Adrenal gland (tissue), 12 donors: ENCODE measurements around the gene SCAPER. TPM values are rescaled to one million over a fixed set of nuclear protein-coding genes. Genes with fewer than 3 reads are reported as not detected.

ENCODE experiments used
- DNase-seq, 7 donors: peaks; one replicate each; pipeline ENCODE4 v3.0.0-alpha.2; 2019 to 2020
- H3K27ac ChIP-seq, 5 donors: fragments of 200-600 bp; sonication (generic) in 4 of 5; 1 replicate in 3 of 5; 2 replicates in 2 of 5; pipeline versions ENCODE4 v1.5.1 to v1.8.0; 2016 to 2020; ENCODE audit warnings: mild to moderate bottlenecking in 1 of 5
- H3K27me3 ChIP-seq: fragments of 200-600 bp; 2 replicates; pipeline ENCODE4 v1.8.0; 2021
- H3K36me3 ChIP-seq, 2 donors: fragments of 200-600 bp; replicated peaks in 1 of 2; 1 replicate in 1 of 2; 2 replicates in 1 of 2; pipeline versions ENCODE4 v1.5.1 to v1.8.0; 2018 to 2022
- H3K4me1 ChIP-seq, 2 donors: fragments of 200-600 bp; replicated peaks in 1 of 2; 1 replicate in 1 of 2; 2 replicates in 1 of 2; pipeline versions ENCODE4 v1.5.1 to v1.8.0; 2018 to 2021
- H3K4me3 ChIP-seq, 4 donors: fragments of 200-600 bp; sonication (generic) in 3 of 4; one replicate each; pipeline ENCODE4 v1.5.1; 2016 to 2018
- H3K9me3 ChIP-seq, 3 donors: fragments of 200-600 bp; sonication (generic) in 1 of 3; replicated peaks in 1 of 3; 1 replicate in 2 of 3; 2 replicates in 1 of 3; pipeline versions ENCODE4 v1.5.1 to v1.8.0; 2016 to 2021
- CTCF ChIP-seq, 6 experiments: fragments of 450-650 bp in 4 of 6; fragments of 200-600 bp in 2 of 6; sonication (generic) in 1 of 6; IDR thresholded peaks; 1 replicate in 5 of 6; 2 replicates in 1 of 6; pipeline versions ENCODE4 v1.5.1 to v1.8.0; 2016 to 2021; ENCODE audit warnings: antibody characterized with exemption in 6 of 6, mild to moderate bottlenecking in 2 of 6, moderate library complexity in 1 of 6
- POLR2A ChIP-seq, 2 donors: fragments of 450-650 bp; IDR thresholded peaks; one replicate each; pipeline ENCODE4 v1.6.1; 2017; ENCODE audit warnings: antibody characterized with exemption in 2 of 2, mild to moderate bottlenecking in 2 of 2, moderate library complexity in 1 of 2
- WGBS, 4 donors: extraction: QIAGEN DNeasy Blood & Tissue Kit in 2 of 4; methylation state at CpG; one replicate each; pipeline versions ENCODE4 v1.1.5 to v1.1.7; 2013 to 2017; 5-methylcytosine and 5-hydroxymethylcytosine counted together
- intact Hi-C, 2 donors: fragments of 100-400 bp; cut with DNase I; formaldehyde crosslinking; loops; one replicate each; pipeline versions ENCODE4 v1.14.1 to v1.15.0; 2022 to 2023
- polyA plus RNA-seq, 3 donors: library from polyadenylated mRNA; stranded (reverse); fragments of 200-250 nt in 2 of 3; fragments of 350-450 nt in 1 of 3; fragmentation: Illumina TruSeq in 1 of 3; extraction: RNeasy Lipid Tissue Mini Kit (QIAGEN cat#74804) in 1 of 3; gene quantifications; one replicate each; pipeline ENCODE4 v1.2.3, GENCODE V29; 2013 to 2014
- total RNA-seq, 9 donors: library from RNA; depleted of rRNA in 4 of 9; stranded (reverse); fragments of >200 nt in 4 of 9; fragments of 120-200 nt in 1 of 9; fragmentation: NEBNext Ultra II Directional in 1 of 9; extraction: Animal tissue kit (Norgen Biotek cat#: 25700) in 1 of 9; gene quantifications; one replicate each; pipeline versions ENCODE4 v1.1.0 to v1.2.4, GENCODE V29; 2013 to 2023
- donor health status: healthy with polysubstance abuse.
- donor health status: Bipolar disorder and iron deficiency.
- donor health status: DM: yes; HTN: yes; CAD: no.
- donor health status: DM: no; HTN: no; CAD: no.
- donor health status: DM: no; HTN: no; CAD: no.
- donor health status: DM: yes; HTN: yes; CAD: no.

Gene SCAPER
- total and polyA plus RNA-seq, 12 donors: 3.9 to 95.3 (median 24.1) TPM

DNA sequence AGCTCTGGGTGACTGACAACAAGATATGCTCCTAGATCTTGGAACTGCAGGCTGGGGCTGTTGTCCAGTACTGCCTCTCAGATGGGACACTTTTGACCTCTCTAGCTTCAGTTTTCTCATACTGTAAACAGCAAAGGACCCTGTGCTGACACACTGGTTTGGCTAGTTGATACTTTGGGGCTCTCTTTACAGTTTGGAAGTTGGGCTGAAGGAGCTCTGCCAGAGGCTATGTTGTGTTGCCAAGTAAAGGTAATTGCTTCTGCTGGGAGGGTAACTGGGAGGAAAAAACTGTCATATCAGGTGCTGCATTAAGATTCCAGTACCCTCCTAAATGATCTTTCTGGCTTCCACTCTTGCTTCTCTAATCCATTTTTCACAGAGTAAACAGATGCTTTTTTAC is 514.6 kb downstream of the SCAPER start:
- H3K9me3 ChIP-seq: no peaks in the 10 kb centered on the region
- no peaks in the 10 kb centered on the region for H3K4me1 ChIP-seq
- no peaks in the 10 kb centered on the region for H3K36me3 ChIP-seq
- H3K4me3 ChIP-seq: no peak overlapping the region
- TF ChIP-seq CTCF (IDR thresholded peaks at IDR 0.05) (no peak), POLR2A (IDR thresholded peaks at IDR 0.05) (no peak)
- no peak for DNase-seq
- intact Hi-C loops: no loop called here
- no peaks in the 10 kb centered on the region for H3K27me3 ChIP-seq
- H3K27ac ChIP-seq: no peak overlapping the region

GRCh38 chr15:76386926-76387325 is 518.2 kb downstream of the SCAPER start:
- Histone ChIP-seq H3K4me3 (no peak overlapping the region), H3K36me3 (no peaks in the 10 kb centered on the region), H3K27me3 (no peaks in the 10 kb centered on the region), H3K27ac (no peak overlapping the region), H3K4me1 (no peaks in the 10 kb centered on the region), H3K9me3 (no peaks in the 10 kb centered on the region)
- DNase-seq: no peak
- TF ChIP-seq CTCF (IDR thresholded peaks at IDR 0.05) (no peak), POLR2A (IDR thresholded peaks at IDR 0.05) (no peak)
- WGBS, 4 donors: 95 to 98% (median 96%) methylated on average over 2 of the region's 2 CpGs
- intact Hi-C loops: no loop called here

DNA sequence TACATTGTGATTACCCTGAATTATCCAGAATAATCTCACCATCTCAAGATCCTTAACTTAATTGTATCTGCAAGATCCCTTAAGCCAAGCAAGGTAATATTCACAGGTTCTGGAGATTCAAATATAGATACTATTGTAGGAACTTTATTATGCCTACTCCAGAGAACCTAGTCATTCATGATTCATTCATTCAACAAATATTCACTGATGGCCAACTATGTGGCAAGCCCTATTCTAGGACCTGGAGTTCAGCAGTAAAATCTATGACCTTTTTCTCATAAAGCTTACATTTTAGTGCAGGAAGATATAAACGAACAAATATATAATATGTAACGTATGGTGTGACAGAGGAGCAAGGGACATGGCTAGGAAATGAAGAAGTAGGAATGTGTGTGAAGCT is 519.0 kb downstream of the SCAPER start:
- no peaks in the 10 kb centered on the region for H3K36me3 ChIP-seq
- no peak overlapping the region for H3K27ac ChIP-seq
- TF ChIP-seq POLR2A (IDR thresholded peaks at IDR 0.05) (no peak), CTCF (IDR thresholded peaks at IDR 0.05) (no peak)
- no peaks in the 10 kb centered on the region for H3K27me3 ChIP-seq
- 94 to 96% (median 95%) methylated on average over 2 of the region's 2 CpGs for WGBS, 4 donors
- no peaks in the 10 kb centered on the region for H3K9me3 ChIP-seq
- no peak for DNase-seq
- H3K4me3 ChIP-seq: no peak overlapping the region
- H3K4me1 ChIP-seq: no peaks in the 10 kb centered on the region
- intact Hi-C loops: no loop called here

DNA sequence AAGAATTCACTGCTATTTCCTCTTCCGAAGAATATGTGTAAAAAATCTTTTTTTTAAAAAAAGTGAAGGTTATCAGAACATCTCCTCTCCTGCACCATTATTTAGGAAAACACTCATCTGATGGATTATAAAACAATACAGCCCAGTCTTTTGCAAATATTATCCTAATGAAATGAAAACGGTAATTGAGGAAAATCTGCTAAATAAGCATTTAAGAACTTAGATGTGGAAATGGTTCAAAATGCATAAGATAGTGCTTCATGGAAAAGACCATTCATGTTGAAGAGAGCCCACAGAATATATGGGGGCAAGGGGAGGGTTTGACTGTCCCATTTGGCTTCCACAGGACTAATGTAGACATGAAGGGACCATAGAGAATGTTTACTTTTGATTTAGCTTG is 520.7 kb downstream of the SCAPER start:
- no peak for TF ChIP-seq CTCF (IDR thresholded peaks at IDR 0.05)
- no peak for TF ChIP-seq POLR2A (IDR thresholded peaks at IDR 0.05)
- intact Hi-C loops: no loop called here
- Histone ChIP-seq H3K9me3 (no peaks in the 10 kb centered on the region), H3K4me1 (no peaks in the 10 kb centered on the region), H3K27ac (no peak overlapping the region), H3K4me3 (no peak overlapping the region), H3K36me3 (no peaks in the 10 kb centered on the region), H3K27me3 (no peaks in the 10 kb centered on the region)
- WGBS, 4 donors: 88 to 93% (median 91%) methylated on average over 2 of the region's 2 CpGs
- DNase-seq: no peak
